Measurements from ENCODE around the gene ATP23.

ATP23 gene

DNA sequence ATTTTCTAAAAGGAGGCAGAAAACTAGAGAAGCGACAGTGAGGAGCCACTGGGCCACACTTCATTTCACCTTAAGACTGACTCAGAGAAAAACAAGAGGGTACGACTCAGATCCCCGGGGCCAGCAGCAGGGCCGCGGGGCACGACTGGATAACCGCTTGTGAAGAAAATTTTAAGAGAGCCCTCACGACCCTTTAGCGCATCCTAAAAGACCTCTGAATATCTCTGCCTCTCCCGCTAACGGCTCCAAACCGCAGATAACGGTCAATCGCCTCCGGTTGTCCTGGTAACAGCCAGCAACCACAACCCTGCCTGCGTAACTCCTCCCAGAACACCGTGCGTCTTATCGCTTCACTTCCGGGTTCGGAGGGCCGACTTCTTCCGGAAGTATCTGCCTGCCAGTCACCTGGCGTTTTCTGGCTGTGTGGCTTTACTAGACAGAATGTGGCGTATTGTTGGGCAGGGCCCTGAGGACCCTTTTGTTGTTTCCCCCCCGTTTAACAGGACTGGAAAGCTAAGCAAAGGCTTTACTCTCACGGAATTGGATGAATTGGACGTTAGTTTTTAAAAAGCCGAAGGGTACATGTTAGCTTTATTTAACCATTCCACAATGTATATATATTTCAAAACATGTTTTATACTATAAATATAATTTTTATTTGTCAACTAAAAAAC is 5.4 kb upstream of the ATP23 start:
- H3K4me3 ChIP-seq (ENCODE audit: low read depth, low read length), result peak overlapping the region; percentile 68
- peak; percentile 96 for DNase-seq (ENCODE audit: low read depth)
- TF ChIP-seq, protein P1, sequence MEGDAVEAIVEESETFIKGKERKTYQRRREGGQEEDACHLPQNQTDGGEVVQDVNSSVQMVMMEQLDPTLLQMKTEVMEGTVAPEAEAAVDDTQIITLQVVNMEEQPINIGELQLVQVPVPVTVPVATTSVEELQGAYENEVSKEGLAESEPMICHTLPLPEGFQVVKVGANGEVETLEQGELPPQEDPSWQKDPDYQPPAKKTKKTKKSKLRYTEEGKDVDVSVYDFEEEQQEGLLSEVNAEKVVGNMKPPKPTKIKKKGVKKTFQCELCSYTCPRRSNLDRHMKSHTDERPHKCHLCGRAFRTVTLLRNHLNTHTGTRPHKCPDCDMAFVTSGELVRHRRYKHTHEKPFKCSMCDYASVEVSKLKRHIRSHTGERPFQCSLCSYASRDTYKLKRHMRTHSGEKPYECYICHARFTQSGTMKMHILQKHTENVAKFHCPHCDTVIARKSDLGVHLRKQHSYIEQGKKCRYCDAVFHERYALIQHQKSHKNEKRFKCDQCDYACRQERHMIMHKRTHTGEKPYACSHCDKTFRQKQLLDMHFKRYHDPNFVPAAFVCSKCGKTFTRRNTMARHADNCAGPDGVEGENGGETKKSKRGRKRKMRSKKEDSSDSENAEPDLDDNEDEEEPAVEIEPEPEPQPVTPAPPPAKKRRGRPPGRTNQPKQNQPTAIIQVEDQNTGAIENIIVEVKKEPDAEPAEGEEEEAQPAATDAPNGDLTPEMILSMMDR (IDR thresholded peaks at IDR 0.05; ENCODE audit: insufficient read depth, low read depth, low read length, missing control alignments), result no peak

DNA sequence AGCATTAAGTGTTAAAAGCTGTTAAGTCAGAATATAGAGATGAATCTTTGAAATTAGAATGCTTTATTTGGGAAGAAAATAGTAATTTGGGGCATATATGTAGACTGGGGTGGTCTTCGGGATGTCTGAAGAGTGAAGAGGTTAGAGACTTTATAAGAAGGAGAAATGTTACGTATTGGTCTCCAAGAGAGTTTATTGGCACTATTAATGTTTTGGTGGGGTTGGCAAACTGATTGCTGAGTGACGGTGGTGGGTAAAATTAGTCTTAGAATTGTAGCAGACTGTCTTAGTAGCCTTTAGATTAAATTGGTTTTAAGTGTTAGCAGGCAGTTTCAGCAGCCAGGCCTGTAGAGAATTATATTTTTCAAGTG is 4.9 kb upstream of the ATP23 start:
- H3K4me3 ChIP-seq (ENCODE audit: low read depth, low read length), result peak overlapping the region; percentile 68
- TF ChIP-seq, protein P1 (IDR thresholded peaks at IDR 0.05; ENCODE audit: insufficient read depth, low read depth, low read length, missing control alignments), result no peak
- no peak for DNase-seq (ENCODE audit: low read depth)

DNA sequence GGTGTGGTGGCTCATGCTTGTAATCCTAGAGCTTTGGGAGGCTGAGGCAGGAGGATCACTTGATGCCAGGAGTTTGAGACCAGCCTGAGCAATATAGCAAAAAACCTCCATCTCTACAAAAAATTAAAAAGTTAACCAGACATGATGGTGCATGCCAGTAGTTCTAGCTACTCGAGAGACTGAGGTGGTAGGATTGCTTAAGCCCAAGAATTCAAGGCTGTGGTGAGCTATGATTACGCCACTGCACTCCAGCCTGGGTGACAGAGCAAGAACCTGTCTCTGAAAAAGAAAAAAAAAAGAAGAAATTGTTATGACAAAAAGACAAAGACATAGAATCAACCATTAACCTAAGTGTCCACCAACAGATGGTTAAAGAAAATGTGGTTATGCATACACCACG is 2.1 kb upstream of the ATP23 start:
- H3K4me3 ChIP-seq (ENCODE audit: low read depth, low read length), result no peak overlapping the region
- TF ChIP-seq, protein P1 (IDR thresholded peaks at IDR 0.05; ENCODE audit: insufficient read depth, low read depth, low read length, missing control alignments), result no peak
- no peak for DNase-seq (ENCODE audit: low read depth)

DNA sequence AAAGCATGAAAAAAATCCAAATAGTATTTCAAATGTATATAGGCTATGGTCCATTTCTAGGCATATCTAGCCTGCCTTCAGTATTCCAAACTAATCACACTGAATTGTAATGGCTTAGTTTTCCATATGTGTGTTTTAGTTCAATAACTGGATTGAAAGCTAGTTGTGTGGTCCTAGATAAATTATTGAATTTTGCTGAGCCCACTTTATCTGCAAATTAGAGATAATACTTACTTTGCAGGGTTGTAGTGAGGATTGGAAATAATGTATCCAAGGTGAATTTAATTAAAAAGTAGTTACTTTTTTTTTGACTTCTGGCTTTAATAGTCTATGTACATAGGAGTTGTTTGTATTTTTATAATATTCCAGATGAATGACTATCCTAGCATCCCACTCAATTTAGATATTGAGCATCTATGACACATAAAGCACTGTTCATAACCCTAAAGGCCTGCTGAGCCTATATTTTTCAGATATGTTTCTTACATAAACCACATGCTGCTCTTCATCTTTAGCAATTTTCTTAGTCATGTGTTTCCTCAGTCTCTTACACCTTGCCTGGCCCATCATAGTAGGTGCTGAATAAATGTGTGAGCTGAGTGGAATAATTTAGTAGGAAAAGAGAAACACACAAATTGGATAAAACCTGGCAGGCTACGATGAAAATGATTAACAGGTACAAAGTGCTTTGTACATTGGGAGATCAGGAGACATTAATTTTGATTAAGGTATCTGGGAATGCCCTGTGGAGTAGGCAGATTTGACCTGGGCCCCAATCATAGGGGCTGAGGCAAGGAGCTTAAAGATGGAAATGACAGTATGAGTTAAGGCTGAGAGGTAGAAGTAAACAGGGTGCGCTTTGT is 1.1 kb upstream of the ATP23 start:
- DNase-seq (ENCODE audit: low read depth), result no peak
- H3K4me3 ChIP-seq (ENCODE audit: low read depth, low read length), result peak overlapping the region; percentile 78
- TF ChIP-seq, protein P1 (IDR thresholded peaks at IDR 0.05; ENCODE audit: insufficient read depth, low read depth, low read length, missing control alignments), result no peak

DNA sequence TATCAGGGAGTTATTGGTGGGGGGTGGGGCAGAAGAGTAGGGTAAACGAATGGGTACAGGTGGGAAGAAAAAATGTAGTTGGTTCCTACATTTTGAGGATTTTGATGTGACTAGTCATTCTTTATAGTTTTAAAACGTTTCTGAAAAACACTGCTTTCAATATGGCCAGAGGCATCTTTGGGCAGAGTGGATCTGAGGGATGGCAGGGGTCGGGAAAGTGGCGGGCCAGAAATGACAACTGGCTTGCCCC is 527 bp upstream of the ATP23 start:
- DNase-seq (ENCODE audit: low read depth), result no peak
- peak overlapping the region; percentile 78 for H3K4me3 ChIP-seq (ENCODE audit: low read depth, low read length)
- TF ChIP-seq, protein P1 (IDR thresholded peaks at IDR 0.05; ENCODE audit: insufficient read depth, low read depth, low read length, missing control alignments), result no peak

DNA sequence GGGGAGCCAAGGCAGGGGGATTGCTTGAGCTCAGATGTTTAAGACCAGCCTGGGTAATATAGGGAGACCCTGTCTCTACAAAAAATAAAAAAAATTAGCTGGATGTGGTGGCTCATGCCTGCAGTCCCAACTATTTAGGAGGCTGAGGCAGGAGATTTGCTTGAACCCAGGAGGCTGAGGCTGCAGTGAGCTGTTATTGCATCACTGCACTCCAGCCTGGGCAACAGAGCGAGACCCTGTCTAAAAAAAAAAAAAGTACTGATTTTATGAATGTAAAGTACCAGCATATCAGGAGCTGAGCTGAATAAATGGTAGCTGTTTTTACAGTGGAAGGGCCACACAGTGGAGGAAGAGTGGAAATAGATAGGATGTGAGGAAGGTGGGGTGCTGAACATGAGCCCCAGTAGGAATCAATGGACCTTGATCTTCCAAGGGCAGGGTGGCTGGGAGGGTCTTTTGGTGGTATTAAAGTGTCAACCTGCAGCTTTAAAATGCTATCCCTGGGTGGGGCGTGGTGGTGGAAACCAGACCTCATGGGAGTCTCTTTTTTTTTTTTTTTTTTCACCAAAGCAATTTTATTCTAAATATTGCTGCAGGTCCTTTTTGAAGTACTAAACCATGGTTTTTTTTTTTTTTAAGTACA is 2.2 kb downstream of the ATP23 start:
- no peak for DNase-seq (ENCODE audit: low read depth)
- TF ChIP-seq, protein P1 (IDR thresholded peaks at IDR 0.05; ENCODE audit: insufficient read depth, low read depth, low read length, missing control alignments), result no peak
- H3K4me3 ChIP-seq (ENCODE audit: low read depth, low read length), result no peak overlapping the region
